GM19193 (cell line): Measurements from ENCODE around the gene LMBR1.

Experiments
- POLR2A ChIP-seq: IDR thresholded peaks from 4 replicates; pipeline ENCODE4 v1.6.1; 2011; ENCODE audit not compliant: insufficient read depth, insufficient read length; ENCODE audit errors: extremely low read depth

Gene LMBR1

GRCh38 chr7:156827587-156828203 lies 65.3 kb downstream of the LMBR1 start:
- TF ChIP-seq POLR2A: no peak

GRCh38 chr7:156823435-156823834 lies 69.5 kb downstream of the LMBR1 start:
- no peak for TF ChIP-seq POLR2A

- TF ChIP-seq POLR2A: no peak
Observed at GRCh38 chr7:156820445-156821063, 72.4 kb downstream of the LMBR1 start.

GRCh38 chr7:156819733-156820295 lies 73.2 kb downstream of the LMBR1 start:
- TF ChIP-seq POLR2A: no peak

GRCh38 chr7:156818133-156818532 lies 74.8 kb downstream of the LMBR1 start:
- TF ChIP-seq POLR2A: no peak

GRCh38 chr7:156816943-156817572 lies 75.9 kb downstream of the LMBR1 start:
- TF ChIP-seq POLR2A: no peak

- no peak for TF ChIP-seq POLR2A
Observed at GRCh38 chr7:156811706-156812105, 81.3 kb downstream of the LMBR1 start.

- no peak for TF ChIP-seq POLR2A
Observed at GRCh38 chr7:156802214-156802613, 90.8 kb downstream of the LMBR1 start.

GRCh38 chr7:156795415-156795814 lies 97.6 kb downstream of the LMBR1 start:
- TF ChIP-seq POLR2A: no peak

GRCh38 chr7:156793334-156793733 lies 99.6 kb downstream of the LMBR1 start:
- no peak for TF ChIP-seq POLR2A

- no peak for TF ChIP-seq POLR2A
Observed at GRCh38 chr7:156792611-156793010, 100.4 kb downstream of the LMBR1 start.

- TF ChIP-seq POLR2A: no peak
Observed at GRCh38 chr7:156791241-156791640, 101.7 kb downstream of the LMBR1 start.

- no peak for TF ChIP-seq POLR2A
Observed at GRCh38 chr7:156790264-156790663, 102.7 kb downstream of the LMBR1 start.

- TF ChIP-seq POLR2A: no peak
Observed at GRCh38 chr7:156785998-156786543, 106.9 kb downstream of the LMBR1 start.

- TF ChIP-seq POLR2A: no peak
Observed at GRCh38 chr7:156783864-156784263, 109.1 kb downstream of the LMBR1 start.
